Transverse colon (tissue), 4 donors: Measurements from ENCODE around the gene INO80.

ENCODE experiments used
- CTCF ChIP-seq, 5 experiments: fragments of 200-600 bp in 3 of 5; fragments of 450-650 bp in 2 of 5; sonication (generic) in 3 of 5; IDR thresholded peaks; 1 replicate in 2 of 5; 2 replicates in 3 of 5; pipeline ENCODE4 v1.5.1; 2016 to 2017; ENCODE audit warnings: antibody characterized with exemption in 5 of 5, inconsistent platforms in 3 of 5, mild to moderate bottlenecking in 2 of 5, moderate library complexity in 1 of 5
- POLR2A ChIP-seq: fragments of 450-650 bp; IDR thresholded peaks from one replicate; pipeline ENCODE4 v1.6.1; 2016; ENCODE audit warnings: antibody characterized with exemption, mild to moderate bottlenecking, moderate library complexity
- POLR2AphosphoS5 ChIP-seq, 3 donors: sonication (generic); formaldehyde crosslinking; IDR thresholded peaks; one replicate each; pipeline ENCODE4 v1.6.1; 2016; ENCODE audit warnings: antibody characterized with exemption in 3 of 3

GRCh38 chr15:41106947-41107346, 9.1 kb downstream of the INO80 start:
- TF ChIP-seq POLR2A (no peak), CTCF (IDR thresholded peaks at IDR 0.05) (no peak), POLR2AphosphoS5 (IDR thresholded peaks at IDR 0.05) (no peak)
